NB4 (cell line): ENCODE data around the gene SLC12A7.

Experiments used
- MYC ChIP-seq: IDR thresholded peaks from 2 replicates; pipeline ENCODE4 v1.6.1; 2011; ENCODE audit warnings: low read depth, low read length
- POLR2A ChIP-seq: IDR thresholded peaks from 2 replicates; pipeline ENCODE4 v1.6.1; 2011; ENCODE audit warnings: mild to moderate bottlenecking; ENCODE audit not compliant: insufficient read length; ENCODE audit errors: extremely low read depth
- TF ChIP-seq, protein P1 (sequence below): IDR thresholded peaks from one replicate; pipeline ENCODE4 v1.5.1; 2012; ENCODE audit warnings: low read depth, low read length
- TF ChIP-seq, protein P2 (sequence below): IDR thresholded peaks from 2 replicates; pipeline ENCODE4 v1.6.1; 2011; ENCODE audit warnings: low read depth, low read length

DNA sequence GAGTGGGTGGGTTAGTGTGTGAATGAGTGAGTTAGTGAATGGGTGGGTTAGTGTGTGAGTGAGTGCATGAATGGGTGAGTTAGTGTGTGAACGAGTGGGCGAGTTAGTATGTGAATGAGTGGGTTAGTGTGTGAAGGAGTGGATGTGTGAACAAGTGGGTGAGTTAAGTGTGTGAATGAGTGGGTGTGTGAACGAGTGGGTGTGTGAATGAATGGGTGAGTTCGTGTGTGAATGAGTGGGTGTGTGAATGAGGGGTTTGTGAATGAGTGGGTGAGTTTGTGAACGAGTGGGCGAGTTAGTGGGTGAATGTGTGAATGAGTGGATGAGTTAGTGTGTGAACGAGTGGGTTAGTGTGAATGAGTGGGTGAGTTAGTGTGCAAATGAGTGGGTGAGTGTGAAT, 69.2 kb downstream of the SLC12A7 start:
- TF ChIP-seq, protein P1, sequence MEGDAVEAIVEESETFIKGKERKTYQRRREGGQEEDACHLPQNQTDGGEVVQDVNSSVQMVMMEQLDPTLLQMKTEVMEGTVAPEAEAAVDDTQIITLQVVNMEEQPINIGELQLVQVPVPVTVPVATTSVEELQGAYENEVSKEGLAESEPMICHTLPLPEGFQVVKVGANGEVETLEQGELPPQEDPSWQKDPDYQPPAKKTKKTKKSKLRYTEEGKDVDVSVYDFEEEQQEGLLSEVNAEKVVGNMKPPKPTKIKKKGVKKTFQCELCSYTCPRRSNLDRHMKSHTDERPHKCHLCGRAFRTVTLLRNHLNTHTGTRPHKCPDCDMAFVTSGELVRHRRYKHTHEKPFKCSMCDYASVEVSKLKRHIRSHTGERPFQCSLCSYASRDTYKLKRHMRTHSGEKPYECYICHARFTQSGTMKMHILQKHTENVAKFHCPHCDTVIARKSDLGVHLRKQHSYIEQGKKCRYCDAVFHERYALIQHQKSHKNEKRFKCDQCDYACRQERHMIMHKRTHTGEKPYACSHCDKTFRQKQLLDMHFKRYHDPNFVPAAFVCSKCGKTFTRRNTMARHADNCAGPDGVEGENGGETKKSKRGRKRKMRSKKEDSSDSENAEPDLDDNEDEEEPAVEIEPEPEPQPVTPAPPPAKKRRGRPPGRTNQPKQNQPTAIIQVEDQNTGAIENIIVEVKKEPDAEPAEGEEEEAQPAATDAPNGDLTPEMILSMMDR, result no peak
- TF ChIP-seq POLR2A (no peak), MYC (no peak)
- TF ChIP-seq, protein P2, sequence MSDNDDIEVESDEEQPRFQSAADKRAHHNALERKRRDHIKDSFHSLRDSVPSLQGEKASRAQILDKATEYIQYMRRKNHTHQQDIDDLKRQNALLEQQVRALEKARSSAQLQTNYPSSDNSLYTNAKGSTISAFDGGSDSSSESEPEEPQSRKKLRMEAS, result no peak
